OCI-M2 (cell line): ENCODE data around the gene MRGPRX2.

ENCODE experiments used
- DNase-seq: peaks from one replicate; lab custom pipeline; 2025; ENCODE audit not compliant: unreplicated experiment; lab: John Stamatoyannopoulos, UW

Gene MRGPRX2

DNA sequence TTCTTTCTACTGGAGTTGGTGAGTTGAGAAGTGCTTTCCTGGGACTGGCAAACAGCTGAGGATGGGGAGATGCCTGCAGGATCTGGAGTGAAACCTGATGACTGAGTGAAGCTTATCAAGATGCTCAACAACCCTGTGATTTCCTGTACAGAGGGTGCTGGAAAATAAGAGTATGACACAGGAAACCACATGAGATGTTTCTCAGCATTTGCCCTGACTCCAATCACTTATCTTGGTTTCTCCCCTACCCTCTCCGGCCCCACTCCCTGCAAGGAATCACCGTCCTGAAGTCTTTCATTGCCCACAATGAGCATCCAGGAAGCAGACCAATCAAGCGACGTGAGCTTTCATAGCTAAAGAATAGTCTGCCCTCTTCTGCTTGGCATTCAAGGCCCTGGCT, at the start of gene MRGPRX2:
MRGPRX2 (minus strand) TSS at position 89 of the 400 bp plus-strand sequence. CDS start 4,315 bp downstream, outside the sequence.
- no peak for DNase-seq

DNA sequence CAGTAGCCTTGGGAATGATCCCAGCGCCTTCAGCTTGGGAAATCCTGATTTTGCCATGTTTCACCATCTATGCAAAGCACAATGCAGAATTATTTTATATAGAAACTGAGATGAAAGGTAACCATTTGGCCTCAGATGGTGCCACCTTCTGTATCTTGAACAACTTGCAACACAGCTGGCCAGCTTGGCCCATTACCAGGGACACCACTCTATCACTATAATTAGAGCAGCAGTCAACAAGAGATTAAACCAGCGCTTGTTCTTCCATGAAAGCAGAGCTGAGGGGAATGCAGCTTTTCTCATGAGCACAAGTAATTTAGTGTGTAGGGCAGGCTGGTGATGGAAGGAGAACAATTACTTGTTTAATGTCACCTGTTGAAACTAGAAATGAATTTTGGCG, 49.8 kb upstream of the MRGPRX2 start:
- no peak for DNase-seq

DNA sequence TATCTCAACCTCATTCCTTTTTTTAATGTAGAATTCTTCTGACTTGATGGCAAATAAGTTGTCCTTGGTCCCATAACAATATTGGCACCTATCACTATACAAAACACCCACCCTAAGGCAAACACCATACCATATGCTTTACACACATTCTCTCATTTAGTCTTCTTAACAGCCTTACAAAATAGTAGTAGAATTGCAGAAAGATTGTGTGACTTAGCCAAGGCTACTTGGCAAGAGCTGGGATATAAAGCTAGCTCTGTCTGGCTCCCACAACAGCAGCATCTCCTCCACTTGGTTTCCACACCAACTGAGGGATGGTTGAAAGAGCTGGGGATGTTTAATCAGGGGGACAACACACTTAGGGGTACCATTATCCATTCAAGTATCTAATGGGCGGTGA, 46.6 kb upstream of the MRGPRX2 start:
- no peak for DNase-seq

DNA sequence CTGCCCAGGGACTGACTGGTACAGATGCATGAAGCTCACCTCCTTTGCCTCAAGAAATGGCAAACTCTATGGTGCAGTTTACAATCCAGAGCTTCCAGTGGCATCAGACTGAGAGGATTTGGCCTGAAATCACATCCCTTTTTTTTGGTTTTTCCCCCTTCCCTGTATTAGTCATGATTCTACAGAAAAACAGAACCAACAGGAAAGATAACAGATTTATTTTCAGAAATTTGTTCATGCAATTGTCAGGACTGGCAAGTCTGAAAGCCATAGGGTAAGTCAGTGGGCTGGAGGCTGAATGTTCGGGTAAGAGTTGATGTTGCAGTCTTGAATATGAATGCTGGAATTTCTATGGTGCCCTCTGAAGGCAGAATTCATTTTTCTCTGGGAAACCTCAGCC, 44.5 kb upstream of the MRGPRX2 start:
- no peak for DNase-seq

DNA sequence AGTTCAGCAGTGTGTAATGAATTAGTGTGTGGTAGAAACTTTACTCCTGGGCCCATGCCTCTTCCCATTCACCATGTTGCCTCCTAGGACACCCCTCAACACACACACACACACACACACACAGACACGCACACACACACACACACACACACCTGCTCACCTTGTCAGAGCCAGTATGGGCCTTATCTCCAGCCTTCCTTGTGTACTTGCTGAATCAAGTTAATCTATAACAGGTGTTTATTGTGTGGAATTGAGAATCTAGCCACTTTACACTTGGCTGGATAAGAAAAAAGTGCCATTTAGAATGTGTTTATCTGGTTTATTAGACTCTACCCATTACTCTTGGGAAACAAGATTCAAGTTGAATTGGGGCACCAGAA, 42.0 kb upstream of the MRGPRX2 start:
- DNase-seq = no peak

DNA sequence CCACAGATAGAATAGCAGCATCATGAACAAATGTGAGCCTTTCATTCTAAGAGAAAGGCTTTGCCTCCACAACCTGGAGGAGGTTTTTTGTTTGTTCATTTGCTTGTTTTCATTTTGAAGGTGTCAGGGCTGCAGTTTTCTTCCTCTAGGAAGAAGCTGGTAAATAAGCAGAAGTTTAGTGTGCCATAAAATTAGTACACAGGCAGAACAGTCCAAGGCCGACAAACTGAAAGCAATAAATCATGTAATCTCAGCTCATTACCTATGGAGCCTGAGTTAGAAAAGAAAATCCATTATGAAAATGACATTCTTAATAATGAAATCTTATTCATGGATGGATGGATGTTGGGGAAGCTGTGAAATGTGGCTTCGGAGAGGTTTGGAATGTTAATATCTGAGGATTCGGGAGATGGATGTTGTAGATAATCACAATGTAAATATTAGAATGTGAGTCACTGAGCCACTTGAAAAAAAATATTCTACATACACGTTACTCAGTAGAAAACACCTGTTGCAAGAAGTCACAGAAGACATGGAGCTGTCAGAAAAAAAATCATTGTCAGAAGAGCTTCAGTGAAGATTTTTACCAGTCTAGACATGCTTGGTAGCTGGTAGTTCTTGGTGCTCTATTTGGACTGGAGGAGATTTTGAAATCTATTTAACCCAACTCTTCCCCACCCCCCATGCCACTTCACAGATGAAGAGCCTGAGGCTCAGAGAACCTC, 41.4 kb upstream of the MRGPRX2 start:
- DNase-seq = no peak

DNA sequence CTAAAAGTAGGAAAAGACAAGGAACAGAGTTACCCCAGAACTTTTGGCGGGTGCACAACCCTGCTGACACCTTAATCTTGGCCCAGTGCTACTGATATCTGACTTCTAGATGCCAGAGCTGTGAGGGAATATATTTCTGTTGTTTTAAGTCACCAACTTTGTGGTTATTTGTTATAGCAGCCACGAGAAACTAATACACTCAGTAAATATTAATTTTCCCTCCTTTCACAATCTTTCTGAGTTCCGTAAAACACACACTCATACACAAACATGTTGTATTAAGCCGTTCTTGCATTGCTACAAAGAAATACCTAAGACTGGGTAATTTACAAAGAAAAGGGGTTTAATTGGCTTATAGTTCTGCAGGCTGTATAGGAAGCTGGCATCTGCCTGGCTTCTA, 40.4 kb upstream of the MRGPRX2 start:
- DNase-seq = no peak

DNA sequence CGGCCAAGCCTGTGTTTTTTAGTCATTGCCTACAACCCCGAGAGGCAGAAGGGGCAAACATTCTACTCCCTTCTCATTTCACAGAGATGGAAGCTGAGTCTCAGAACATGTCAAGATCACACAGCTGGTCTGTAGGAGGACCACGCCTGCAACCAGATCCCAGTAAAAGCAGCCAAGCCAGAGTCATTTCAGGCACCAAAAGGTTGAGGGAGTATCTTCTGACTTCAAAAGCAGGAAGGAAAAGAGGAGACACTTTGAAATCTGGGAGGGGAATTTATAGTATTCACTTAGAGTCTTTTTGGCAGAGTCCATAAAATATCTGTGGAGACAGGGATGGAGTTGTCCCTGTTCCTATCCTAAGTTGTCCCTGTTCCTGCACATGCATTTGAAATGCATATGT, 38.6 kb upstream of the MRGPRX2 start:
- no peak for DNase-seq

DNA sequence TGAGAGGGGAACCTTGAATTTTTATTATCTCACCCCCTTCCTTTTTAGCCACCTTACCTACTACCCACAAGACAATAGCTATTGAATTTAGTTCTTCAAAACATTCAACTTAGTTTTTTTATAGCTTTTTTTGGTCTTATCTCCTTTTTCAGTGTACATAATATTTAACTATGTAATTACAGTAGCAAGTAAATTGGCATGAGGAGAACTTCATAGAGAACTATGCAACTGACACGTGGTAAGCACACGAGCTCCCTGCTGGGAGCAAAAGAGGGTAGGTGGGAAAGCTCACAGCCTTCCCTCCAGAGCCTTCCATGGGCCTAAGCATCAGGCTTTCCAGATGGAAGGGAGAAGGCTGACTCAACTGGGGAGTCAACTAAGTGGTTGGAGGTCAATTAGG, 34.3 kb upstream of the MRGPRX2 start:
- DNase-seq = no peak

DNA sequence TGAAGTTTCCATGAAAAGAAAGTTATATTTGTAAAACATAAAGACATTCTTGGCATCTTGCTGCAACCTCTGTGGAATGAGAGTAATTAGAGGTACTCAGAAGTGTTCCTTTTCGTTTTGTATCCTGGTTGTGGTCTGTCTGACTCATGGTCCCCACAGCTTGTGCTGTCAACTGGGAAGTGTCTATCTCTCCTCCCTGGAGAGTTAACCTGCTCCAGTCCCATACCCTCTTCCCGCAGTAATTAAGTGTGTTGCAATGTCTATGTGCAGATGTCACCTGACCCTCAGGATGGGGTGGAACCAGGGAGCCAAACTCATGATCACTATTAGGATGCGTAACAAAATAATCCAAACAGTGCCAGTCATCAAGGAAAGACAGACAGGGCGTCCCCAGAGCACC, 33.5 kb upstream of the MRGPRX2 start:
- no peak for DNase-seq

DNA sequence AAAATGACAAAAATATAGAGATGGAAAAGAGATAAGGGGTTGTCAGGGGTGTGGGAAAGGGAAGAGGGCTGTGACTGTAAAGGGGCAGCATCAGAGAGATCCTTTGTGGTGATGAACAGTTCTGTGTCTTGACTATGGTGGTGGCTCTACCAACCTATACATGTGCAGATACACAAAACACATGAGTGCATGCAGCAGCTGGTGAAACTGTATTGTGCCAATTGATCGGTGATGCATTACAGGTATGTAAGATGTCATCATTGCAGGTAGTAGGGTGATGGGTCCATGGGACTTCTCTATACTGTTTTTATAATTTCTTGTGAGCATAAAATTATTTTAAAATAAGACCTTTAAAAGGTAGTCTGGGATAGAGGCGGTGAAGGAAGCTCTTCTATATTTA, 32.3 kb upstream of the MRGPRX2 start:
- no peak for DNase-seq

DNA sequence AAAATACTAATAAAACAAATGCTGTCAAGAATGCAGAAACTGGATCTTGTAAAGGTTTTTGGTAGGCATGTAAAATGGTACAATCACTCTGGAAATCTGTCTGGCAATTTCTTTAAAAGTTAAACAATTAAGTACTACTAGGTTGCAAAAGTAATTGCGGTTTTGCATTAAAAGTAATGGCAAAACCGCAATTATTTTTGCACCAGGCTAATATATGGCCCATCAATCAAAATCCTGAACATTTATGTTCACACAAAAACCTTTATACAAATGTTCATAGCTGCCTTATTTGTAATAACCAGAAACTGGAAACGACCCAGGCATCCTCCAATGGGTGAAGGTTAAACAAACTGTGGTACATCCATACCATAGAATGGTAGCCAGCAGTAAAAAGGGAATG, 31.8 kb upstream of the MRGPRX2 start:
- no peak for DNase-seq

DNA sequence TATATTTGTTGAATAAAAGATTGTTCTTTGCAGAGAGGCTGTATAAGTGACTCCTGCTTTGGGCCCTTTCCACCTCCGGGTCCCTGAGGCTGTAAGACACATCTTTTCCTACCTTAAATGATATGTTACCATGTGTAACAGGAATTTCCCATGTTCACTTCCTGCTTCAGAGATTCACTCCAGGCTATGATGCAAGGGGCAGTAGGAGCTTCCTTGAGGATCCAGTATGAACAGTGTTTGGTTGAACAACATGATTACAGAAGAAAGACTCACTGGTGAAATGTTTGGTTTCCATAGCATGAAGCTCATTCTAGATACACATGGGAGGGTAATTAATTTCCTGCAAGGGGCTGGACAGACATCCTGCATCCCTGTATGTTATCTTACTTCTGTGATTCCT, 30.8 kb upstream of the MRGPRX2 start:
- DNase-seq = no peak

DNA sequence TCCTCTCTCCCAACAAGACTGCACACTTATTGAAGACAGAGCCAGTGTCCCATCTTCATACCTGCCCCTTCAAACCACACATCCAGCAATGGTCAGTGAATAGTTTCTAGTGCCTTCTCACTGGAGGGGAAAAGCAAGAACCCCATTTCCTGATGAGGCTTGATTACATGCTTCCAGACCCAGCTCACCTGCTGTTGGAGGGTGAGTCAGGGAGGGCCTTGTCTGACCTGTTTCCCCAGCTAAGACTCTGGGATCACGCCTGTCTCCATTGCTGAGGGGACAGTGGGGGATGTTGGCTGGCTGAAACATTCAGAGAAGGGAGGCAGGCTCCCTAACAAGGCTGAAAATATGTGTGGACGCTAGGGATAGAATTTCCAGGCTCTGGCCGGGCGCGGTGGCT, 28.9 kb upstream of the MRGPRX2 start:
- no peak for DNase-seq

DNA sequence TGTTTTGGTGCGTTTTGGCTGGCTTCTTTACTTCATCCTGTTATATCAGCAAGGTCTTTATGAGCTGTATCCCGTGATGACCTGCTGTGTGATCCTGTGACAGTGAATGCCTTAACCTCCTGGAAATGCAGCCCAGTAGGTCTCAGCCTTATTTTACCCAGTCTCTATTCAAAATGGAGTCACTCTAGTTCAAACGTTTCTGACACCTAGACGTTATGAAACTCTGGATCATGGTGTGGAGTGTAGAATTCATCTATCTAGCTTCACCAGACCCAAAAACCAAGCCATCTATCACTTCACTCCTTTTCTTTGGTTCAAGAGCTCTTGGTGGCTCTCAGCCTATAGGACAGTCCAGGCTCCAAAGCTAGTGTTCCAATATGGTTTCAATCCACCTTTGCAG, 28.3 kb upstream of the MRGPRX2 start:
- DNase-seq = no peak

DNA sequence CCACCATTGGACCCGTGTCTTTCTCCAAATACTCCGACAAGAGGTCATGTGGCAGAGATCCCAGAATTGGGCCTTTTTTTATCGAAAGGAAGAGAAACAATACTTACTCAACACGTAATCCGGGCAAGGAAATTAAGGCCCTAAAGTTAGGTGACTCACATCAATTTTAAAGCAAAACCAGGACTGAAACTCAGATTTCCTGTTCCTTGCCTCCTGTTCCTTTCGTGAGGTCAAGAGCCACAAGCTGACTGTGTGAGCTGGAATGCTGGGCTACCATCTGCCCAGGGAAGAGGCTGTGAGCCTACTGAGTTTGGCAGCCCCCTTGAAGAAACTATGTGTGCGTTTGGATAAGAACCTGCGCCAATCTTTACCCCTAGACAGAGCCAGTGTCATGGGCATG, 27.1 kb upstream of the MRGPRX2 start:
- no peak for DNase-seq

DNA sequence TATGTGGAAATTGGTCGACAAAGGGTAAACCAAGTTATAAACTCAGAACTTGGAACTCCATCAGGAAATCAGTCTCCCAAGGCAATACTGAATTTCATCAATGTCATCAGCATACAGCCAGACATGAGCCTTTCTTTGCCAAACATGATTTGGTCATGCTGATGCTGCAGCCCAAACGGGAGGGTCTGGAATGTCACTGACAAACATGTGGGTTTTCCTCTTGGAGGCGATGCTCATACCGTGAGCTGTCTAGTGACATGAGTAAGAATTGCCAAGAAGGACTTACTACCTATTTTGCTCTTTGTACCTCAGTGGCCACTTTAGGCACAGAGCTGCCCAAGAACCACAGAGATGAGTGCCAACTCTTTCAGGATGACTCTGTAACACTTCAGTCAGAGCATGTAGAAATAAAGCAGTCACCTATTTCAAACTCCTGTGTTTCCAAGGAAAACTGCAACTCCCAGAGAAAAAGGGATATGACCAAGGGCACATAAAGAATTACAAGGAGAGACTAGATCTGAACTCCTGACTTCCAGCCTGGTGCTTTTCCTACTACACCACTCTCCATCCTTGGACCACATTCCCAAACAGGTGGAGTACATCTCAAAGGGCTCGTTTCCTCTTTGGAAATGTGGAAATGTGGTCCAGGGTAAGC, 24.3 kb upstream of the MRGPRX2 start:
- DNase-seq = no peak

DNA sequence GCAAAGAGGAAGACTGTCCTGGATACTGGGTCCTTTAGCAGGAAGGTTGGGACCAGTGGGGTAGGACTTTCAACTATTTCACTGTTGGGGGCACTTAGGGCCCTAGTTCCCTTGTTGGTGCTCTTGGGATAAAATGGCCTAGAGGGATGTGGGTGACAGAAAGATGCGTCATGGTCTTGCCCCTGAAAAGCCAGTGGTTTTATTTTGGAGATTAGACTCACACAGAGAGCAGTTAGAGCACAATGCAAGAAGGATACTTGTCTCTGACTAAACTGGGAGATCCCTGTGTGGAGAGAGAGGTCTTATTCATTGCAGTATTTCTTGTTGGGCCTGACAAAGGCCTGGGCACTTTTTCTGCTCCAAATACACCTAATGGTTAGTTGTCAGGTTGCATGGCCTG, 22.6 kb upstream of the MRGPRX2 start:
- DNase-seq = no peak

DNA sequence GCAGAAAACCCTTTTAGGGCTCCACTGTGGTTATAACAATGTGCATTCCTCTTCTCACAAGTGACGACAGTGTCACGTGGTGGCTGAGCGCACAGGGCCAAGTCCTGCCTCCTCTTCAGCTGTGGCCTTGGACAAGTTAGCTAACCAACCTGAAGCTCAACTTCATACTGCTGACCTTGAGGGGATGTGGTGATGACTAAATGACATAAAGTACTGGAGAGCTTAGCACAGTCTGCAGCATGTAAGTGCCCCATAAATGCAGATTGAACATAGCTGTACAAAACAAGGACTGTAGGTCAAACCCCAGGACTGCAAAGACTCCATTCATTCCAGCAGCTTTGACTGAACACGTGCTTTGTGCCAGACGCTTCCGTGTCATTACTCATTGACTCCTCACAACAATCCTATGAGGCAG, 20.1 kb upstream of the MRGPRX2 start:
- no peak for DNase-seq

DNA sequence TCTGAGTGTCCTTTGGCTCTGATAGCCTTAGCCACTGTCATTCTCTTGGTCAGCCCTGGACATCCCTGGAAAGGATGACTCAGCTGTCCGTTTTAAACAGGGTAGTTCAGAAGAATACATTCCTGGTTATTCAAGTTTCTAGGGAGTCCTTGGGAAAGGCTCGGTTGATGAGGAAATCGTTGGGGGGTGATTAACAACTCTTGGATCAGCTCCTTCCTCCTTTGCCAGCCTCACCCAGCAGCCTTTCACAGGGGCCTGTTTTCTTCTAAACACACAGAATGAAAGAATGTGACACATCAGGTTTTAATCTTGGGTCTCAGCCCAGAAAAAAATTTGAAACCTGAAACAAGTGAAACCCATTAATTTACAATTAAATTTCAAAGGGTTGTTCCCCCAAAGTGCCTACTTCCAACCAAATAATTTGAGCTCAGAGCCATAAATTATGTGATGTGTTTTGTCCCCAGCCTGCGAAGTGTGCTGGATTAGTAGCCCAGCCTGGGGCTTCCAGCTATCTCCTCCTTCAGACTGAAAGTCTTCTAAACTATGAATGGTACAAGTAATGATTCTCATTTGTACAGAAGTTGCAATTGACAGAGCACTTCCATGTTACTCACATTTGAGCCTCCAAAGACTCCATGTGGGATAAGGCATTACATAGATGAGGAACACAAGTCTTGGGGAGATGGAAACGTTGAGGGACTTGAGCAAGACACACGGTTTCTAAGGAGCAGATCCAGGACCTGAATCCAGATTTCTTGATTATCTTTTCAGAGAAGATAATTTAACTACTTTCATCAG, 19.3 kb upstream of the MRGPRX2 start:
- no peak for DNase-seq

DNA sequence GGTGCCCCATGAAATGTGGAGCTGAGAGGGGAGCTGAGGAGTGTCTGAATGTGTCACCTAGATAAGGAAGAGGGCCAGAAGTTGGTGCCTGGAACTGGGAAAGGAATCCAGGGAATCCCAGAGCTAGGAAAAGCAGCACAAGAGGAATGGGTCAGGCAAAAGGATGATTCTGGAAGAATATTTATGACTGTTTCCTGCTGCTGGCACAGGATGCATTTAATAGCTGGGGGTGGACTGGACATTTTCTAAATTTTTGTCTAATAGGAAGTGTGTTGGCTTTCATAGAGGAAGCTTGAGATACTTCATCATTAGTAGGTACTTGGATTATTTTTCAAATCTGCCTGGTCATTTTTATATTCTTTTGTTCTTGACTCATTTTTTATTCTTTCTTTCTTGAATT, 17.4 kb upstream of the MRGPRX2 start:
- no peak for DNase-seq
